Upper lobe of left lung (tissue), 6 donors: Measurements from ENCODE around the gene ANO4. TPM values are rescaled to one million over a fixed set of nuclear protein-coding genes. Genes with fewer than 3 reads are reported as not detected.

Experiments used
- ATAC-seq, 2 donors: fragments of 200-7000 bp; cut with Tn5 transposase; one replicate each; pipeline ENCODE4 v1.9.1; 2022; ENCODE audit warnings: mild to moderate bottlenecking in 2 of 2, moderate library complexity in 2 of 2; ENCODE audit not compliant: low FRiP score in 2 of 2
- DNase-seq, 2 donors: peaks; one replicate each; pipeline ENCODE4 v3.0.0-alpha.2; 2019 to 2020
- H3K27ac ChIP-seq, 4 donors: fragments of 200-600 bp; sonication (generic); one replicate each; pipeline ENCODE4 v1.5.1; 2016 to 2019
- H3K27me3 ChIP-seq, 4 donors: fragments of 200-600 bp; sonication (generic); one replicate each; pipeline ENCODE4 v1.5.1; 2017 to 2019
- H3K36me3 ChIP-seq, 4 donors: fragments of 200-600 bp; sonication (generic); one replicate each; pipeline ENCODE4 v1.5.1; 2016 to 2019
- H3K4me1 ChIP-seq, 4 donors: fragments of 200-600 bp; sonication (generic); one replicate each; pipeline ENCODE4 v1.5.1; 2018 to 2019
- H3K4me3 ChIP-seq, 4 donors: fragments of 200-600 bp; sonication (generic); one replicate each; pipeline ENCODE4 v1.5.1; 2017 to 2019; ENCODE audit warnings: mild to moderate bottlenecking in 2 of 4, moderate library complexity in 1 of 4
- H3K9me3 ChIP-seq, 4 donors: fragments of 200-600 bp; sonication (generic); one replicate each; pipeline ENCODE4 v1.5.1; 2018 to 2019
- EP300 ChIP-seq, 4 donors: sonication (generic); formaldehyde crosslinking; IDR thresholded peaks; one replicate each; pipeline ENCODE4 v1.5.1; 2017; ENCODE audit warnings: antibody characterized with exemption in 4 of 4, control low read depth in 2 of 4
- POLR2A ChIP-seq, 4 donors: fragments of 450-650 bp; IDR thresholded peaks; one replicate each; pipeline ENCODE4 v1.5.1; 2016 to 2017; ENCODE audit warnings: antibody characterized with exemption in 4 of 4, mild to moderate bottlenecking in 2 of 4
- POLR2AphosphoS5 ChIP-seq, 2 donors: sonication (generic); formaldehyde crosslinking; IDR thresholded peaks; one replicate each; pipeline ENCODE4 v1.5.1; 2017; ENCODE audit warnings: antibody characterized with exemption in 2 of 2
- whole genome bisulfite sequencing, 2 donors: methylation state at CpG; one replicate each; pipeline ENCODE4 v1.1.5; 2017 to 2018; 5-methylcytosine and 5-hydroxymethylcytosine counted together
- total RNA-seq, 6 donors: library from RNA; depleted of rRNA in 4 of 6; stranded (reverse); fragments of >200 nt in 4 of 6; gene quantifications; one replicate each; pipeline versions ENCODE4 v1.1.0 to v1.2.1, GENCODE V29; 2016 to 2021
- TF ChIP-seq, protein P1 (sequence below), 6 experiments: fragments of 450-650 bp in 4 of 6; fragments of 200-600 bp in 2 of 6; sonication (generic) in 2 of 6; IDR thresholded peaks; one replicate each; pipeline ENCODE4 v1.5.1; 2016 to 2019; ENCODE audit warnings: antibody characterized with exemption in 6 of 6
- donor health status: DM: no; HTN: no; CAD: no; lungs with moderate emphysema.
- donor health status: DM: no; HTN: yes; CAD: no; lungs with severe emphysema.

Gene ANO4
- total RNA-seq, 6 donors from 2014 or later, result 0.17 to 1.2 (median 0.30) TPM; not detected in 3

DNA sequence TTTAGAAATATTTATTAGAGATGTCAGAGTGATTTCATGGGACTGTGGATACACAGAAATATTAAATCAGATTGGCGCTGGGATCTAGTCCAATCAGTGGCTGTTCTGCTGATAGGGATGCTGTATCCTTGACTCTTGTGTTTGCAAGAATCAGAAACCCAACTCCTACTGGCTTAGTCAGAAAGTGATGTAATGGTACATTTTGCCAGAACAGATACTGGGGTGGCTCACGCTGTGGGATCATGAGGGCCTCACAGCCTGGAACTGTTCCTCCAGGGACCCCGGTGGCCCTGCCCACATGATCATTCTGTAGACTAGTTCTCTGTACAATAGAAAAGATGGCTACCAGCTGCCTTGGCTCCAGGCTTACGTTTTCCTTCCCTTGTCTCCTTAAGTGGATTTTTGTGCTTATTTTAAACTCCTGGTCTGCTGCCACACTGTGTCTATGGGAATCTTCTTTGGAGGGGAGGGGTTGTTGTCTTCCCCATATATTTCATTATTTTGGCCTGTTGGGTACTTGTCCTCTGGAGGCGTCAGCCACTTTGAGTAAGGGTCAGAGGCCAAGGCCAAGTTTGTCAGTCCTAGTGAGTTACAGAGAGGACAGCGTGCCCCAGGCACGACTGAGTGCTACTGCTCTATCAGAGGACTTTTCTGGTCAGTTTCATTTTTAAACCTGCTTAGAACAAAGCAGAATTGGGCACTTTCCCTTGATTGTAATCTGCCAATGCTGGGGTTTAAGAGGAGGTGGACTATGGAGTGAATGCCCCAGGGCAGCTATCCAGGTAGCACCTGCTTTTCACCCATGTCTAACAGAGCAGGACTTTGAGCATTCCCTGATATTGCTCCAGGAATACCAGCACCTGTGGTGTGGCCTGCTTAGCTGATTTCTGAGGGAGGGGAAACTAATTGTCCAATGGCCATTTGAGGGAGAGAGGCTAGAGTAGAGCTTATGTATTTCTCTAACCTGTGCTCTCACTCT, 251.2 kb downstream of the ANO4 start:
- H3K4me1 ChIP-seq, result no peaks in the 10 kb centered on the region
- ATAC-seq (no peak), DNase-seq (no peak)
- no peaks in the 10 kb centered on the region for H3K36me3 ChIP-seq
- no peak overlapping the region for H3K4me3 ChIP-seq
- TF ChIP-seq POLR2AphosphoS5 (IDR thresholded peaks at IDR 0.05) (no peak), POLR2A (IDR thresholded peaks at IDR 0.05) (no peak), EP300 (IDR thresholded peaks at IDR 0.05) (no peak)
- TF ChIP-seq, protein P1, sequence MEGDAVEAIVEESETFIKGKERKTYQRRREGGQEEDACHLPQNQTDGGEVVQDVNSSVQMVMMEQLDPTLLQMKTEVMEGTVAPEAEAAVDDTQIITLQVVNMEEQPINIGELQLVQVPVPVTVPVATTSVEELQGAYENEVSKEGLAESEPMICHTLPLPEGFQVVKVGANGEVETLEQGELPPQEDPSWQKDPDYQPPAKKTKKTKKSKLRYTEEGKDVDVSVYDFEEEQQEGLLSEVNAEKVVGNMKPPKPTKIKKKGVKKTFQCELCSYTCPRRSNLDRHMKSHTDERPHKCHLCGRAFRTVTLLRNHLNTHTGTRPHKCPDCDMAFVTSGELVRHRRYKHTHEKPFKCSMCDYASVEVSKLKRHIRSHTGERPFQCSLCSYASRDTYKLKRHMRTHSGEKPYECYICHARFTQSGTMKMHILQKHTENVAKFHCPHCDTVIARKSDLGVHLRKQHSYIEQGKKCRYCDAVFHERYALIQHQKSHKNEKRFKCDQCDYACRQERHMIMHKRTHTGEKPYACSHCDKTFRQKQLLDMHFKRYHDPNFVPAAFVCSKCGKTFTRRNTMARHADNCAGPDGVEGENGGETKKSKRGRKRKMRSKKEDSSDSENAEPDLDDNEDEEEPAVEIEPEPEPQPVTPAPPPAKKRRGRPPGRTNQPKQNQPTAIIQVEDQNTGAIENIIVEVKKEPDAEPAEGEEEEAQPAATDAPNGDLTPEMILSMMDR (IDR thresholded peaks at IDR 0.05), result no peak
- no peak overlapping the region for H3K27ac ChIP-seq
- no peaks in the 10 kb centered on the region for H3K27me3 ChIP-seq
- 73 to 79% methylated on average over 7 of the region's 7 CpGs for WGBS, 2 donors
- H3K9me3 ChIP-seq, result no peaks in the 10 kb centered on the region

DNA sequence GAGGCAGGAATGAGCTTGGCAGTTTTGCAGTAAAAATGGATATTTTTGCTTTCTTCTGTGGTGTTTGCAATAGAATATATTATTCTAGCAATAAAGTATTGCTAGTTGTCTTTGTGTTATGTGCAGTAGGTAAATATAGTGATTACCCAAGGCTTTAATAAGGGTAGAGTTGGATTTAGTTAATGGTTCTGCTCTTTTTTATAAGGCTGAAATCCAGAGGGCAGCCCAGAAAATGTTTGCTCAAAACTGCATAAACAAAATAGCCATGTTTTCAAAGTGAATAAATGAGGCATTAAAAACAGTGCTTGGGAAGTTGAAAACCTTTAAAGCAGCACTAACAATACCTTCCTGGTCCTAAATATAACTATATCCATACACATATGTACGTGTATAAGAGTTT, 253.1 kb downstream of the ANO4 start:
- Histone ChIP-seq H3K27me3 (no peaks in the 10 kb centered on the region), H3K4me1 (no peaks in the 10 kb centered on the region), H3K36me3 (no peaks in the 10 kb centered on the region), H3K4me3 (no peak overlapping the region), H3K27ac (no peak overlapping the region), H3K9me3 (no peaks in the 10 kb centered on the region)
- 79 to 82% methylated on average over 1 of the region's 1 CpG for WGBS, 2 donors
- no peak for DNase-seq
- ATAC-seq, result no peak
- TF ChIP-seq POLR2AphosphoS5 (IDR thresholded peaks at IDR 0.05), result no peak
- no peak for TF ChIP-seq EP300 (IDR thresholded peaks at IDR 0.05)
- TF ChIP-seq POLR2A (IDR thresholded peaks at IDR 0.05), result no peak
- TF ChIP-seq, protein P1 (IDR thresholded peaks at IDR 0.05), result no peak

DNA sequence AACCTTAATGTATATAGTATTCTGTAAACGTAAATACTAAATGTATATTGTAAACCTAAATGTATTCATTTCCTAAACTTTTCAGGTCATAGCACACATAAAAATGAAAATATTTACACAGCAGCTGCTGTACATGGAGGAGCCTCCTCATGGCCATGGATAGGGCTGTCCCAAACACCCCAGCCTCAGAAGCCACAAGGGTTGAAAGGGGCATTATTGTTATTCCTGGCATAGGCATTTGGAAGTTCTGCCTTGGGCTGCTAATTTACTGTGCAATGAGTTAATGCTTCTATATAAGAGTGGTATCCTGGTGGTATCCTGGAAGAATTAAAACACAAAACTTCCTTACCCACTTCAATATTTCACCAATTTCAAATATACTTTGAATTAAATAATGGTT, 256.1 kb downstream of the ANO4 start:
- no peaks in the 10 kb centered on the region for H3K27me3 ChIP-seq
- ATAC-seq, result no peak

DNA sequence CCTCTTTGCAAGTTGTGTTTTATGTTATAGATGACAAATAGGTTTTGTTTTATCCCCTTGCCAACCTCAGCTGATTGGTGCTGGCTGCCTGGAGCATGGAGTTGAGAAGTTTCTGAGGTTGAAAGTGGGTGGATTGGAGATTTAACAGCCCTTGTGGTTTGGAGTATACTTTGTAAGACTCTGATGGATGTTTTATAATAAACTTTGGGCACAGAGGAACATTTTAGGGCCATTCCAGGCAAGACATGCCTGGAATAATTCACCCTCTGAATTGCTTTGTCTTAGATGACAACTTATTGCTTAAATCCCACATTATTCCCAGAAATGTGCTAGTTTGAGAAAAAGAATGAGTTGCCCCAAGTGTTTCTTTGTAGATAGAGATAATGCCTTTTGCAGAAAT, 256.6 kb downstream of the ANO4 start:
- Histone ChIP-seq H3K9me3 (no peaks in the 10 kb centered on the region), H3K4me1 (no peaks in the 10 kb centered on the region), H3K27me3 (no peaks in the 10 kb centered on the region), H3K36me3 (no peaks in the 10 kb centered on the region), H3K27ac (no peak overlapping the region), H3K4me3 (no peak overlapping the region)
- ATAC-seq, result no peak
- DNase-seq, result no peak
- TF ChIP-seq POLR2A (IDR thresholded peaks at IDR 0.05) (no peak), POLR2AphosphoS5 (IDR thresholded peaks at IDR 0.05) (no peak), EP300 (IDR thresholded peaks at IDR 0.05) (no peak)
- TF ChIP-seq, protein P1 (IDR thresholded peaks at IDR 0.05), result no peak

More for the DNA sequence above, 256.1 kb downstream of the ANO4 start:
- no peak for TF ChIP-seq EP300 (IDR thresholded peaks at IDR 0.05)
- TF ChIP-seq, protein P1 (IDR thresholded peaks at IDR 0.05), result no peak
- no peak for TF ChIP-seq POLR2A (IDR thresholded peaks at IDR 0.05)
- TF ChIP-seq POLR2AphosphoS5 (IDR thresholded peaks at IDR 0.05), result no peak
- no peaks in the 10 kb centered on the region for H3K9me3 ChIP-seq
- no peak overlapping the region for H3K4me3 ChIP-seq
- WGBS, 2 donors, result 0% methylated on average over 1 of the region's 1 CpG
- H3K27ac ChIP-seq, result no peak overlapping the region
- H3K4me1 ChIP-seq, result no peaks in the 10 kb centered on the region
- H3K36me3 ChIP-seq, result no peaks in the 10 kb centered on the region
- no peak for DNase-seq
